PC-9 (cell line): ENCODE results near the gene HAGHL.

Experiments used
- CTCF ChIP-seq: fragments of 200-600 bp; sonication (generic); conservative IDR thresholded peaks from 2 replicates; pipeline ENCODE4 v1.6.1; 2017; ENCODE audit warnings: mixed run types, antibody characterized with exemption, mild to moderate bottlenecking, moderate library complexity
- EZH2 ChIP-seq: fragments of 200-600 bp; sonication (generic); IDR thresholded peaks from 2 replicates; pipeline ENCODE4 v1.8.0; 2017; ENCODE audit warnings: antibody characterized with exemption, low read depth

DNA sequence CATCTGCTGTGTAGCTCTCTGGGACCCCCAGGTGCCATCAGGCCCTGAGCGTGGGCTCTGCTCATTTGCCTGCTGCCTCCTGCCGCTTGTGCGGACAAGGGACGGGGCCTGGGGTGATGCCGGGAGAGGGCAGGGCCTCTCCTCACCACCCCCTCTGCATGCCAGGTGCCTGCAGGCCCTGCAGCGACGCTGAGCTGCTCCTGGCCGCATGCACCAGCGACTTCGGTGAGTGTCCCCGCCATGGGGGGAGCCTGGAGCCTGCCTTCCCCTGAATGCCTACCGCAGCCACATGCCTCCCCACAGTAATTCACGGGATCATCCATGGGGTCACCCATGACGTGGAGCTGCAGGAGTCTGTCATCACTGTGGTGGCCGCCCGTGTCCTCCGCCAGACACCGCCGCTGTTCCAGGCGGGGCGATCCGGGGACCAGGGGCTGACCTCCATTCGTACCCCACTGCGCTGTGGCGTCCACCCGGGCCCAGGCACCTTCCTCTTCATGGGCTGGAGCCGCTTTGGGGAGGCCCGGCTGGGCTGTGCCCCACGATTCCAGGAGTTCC lies 10.1 kb upstream of the HAGHL start:
- no peak for TF ChIP-seq CTCF
- no peak for TF ChIP-seq EZH2
